Measurements from ENCODE around the gene FGF8.

DNA sequence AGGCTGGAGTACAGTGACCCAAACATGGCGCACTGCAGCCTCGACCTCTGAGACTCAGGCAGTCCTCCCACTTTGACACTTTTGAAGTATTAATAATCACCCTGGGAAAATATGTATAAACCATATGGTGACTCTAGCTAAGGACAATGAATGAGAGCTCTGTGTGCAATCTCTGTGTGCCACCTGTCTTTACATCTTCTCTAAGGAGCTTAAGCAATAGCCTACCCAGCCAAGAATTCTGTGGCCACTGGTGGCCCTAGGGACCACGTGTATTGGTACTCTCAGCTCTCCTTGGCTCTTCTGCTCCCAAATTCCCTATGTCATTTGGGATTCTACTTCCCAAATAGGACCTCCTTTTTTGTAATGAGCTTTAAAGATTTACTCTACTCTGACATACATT, 23.7 kb downstream of the FGF8 start:
- TF ChIP-seq, protein P1, sequence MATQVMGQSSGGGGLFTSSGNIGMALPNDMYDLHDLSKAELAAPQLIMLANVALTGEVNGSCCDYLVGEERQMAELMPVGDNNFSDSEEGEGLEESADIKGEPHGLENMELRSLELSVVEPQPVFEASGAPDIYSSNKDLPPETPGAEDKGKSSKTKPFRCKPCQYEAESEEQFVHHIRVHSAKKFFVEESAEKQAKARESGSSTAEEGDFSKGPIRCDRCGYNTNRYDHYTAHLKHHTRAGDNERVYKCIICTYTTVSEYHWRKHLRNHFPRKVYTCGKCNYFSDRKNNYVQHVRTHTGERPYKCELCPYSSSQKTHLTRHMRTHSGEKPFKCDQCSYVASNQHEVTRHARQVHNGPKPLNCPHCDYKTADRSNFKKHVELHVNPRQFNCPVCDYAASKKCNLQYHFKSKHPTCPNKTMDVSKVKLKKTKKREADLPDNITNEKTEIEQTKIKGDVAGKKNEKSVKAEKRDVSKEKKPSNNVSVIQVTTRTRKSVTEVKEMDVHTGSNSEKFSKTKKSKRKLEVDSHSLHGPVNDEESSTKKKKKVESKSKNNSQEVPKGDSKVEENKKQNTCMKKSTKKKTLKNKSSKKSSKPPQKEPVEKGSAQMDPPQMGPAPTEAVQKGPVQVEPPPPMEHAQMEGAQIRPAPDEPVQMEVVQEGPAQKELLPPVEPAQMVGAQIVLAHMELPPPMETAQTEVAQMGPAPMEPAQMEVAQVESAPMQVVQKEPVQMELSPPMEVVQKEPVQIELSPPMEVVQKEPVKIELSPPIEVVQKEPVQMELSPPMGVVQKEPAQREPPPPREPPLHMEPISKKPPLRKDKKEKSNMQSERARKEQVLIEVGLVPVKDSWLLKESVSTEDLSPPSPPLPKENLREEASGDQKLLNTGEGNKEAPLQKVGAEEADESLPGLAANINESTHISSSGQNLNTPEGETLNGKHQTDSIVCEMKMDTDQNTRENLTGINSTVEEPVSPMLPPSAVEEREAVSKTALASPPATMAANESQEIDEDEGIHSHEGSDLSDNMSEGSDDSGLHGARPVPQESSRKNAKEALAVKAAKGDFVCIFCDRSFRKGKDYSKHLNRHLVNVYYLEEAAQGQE (IDR thresholded peaks at IDR 0.05; ENCODE audit: insufficient read depth in 1 of 2, low read depth in 2 of 2, low read length in 1 of 2), result no peak
- no peak for TF ChIP-seq POLR2AphosphoS5 (IDR thresholded peaks at IDR 0.05; ENCODE audit: low read depth, low read length)
